SHP77 (cell line): ENCODE results near the gene PPARA.

Experiments used
- DNase-seq, 2 experiments: peaks; one replicate each; lab custom pipeline; 2025; lab: John Stamatoyannopoulos, UW

PPARA gene

GRCh38 chr22:46113910-46114517, 36.3 kb upstream of the PPARA start:
- no peak for DNase-seq

GRCh38 chr22:46114518-46115387, 35.6 kb upstream of the PPARA start:
- no peak for DNase-seq

GRCh38 chr22:46115388-46115678, 35.0 kb upstream of the PPARA start:
- no peak for DNase-seq

- no peak for DNase-seq
Observed at GRCh38 chr22:46115755-46116490, 34.4 kb upstream of the PPARA start.

GRCh38 chr22:46116491-46116958, 33.8 kb upstream of the PPARA start:
- peak; percentile 82 to 91 for DNase-seq

GRCh38 chr22:46117206-46118199, 32.8 kb upstream of the PPARA start:
- no peak for DNase-seq

- DNase-seq = no peak
Observed at GRCh38 chr22:46119093-46119728, 31.1 kb upstream of the PPARA start.

GRCh38 chr22:46119729-46120419, 30.5 kb upstream of the PPARA start:
- no peak for DNase-seq

GRCh38 chr22:46120420-46120737, 29.9 kb upstream of the PPARA start:
- DNase-seq = no peak

GRCh38 chr22:46121079-46121478, 29.2 kb upstream of the PPARA start:
- DNase-seq = no peak

- DNase-seq = no peak
Observed at GRCh38 chr22:46121523-46122287, 28.6 kb upstream of the PPARA start.

- DNase-seq = peak; percentile 52 to 69
Observed at GRCh38 chr22:46122511-46122971, 27.8 kb upstream of the PPARA start.

- DNase-seq = no peak
Observed at GRCh38 chr22:46122980-46123693, 27.2 kb upstream of the PPARA start.

GRCh38 chr22:46123694-46124382, 26.5 kb upstream of the PPARA start:
- no peak for DNase-seq

GRCh38 chr22:46124383-46125144, 25.8 kb upstream of the PPARA start:
- DNase-seq = no peak

GRCh38 chr22:46125311-46125710, 25.0 kb upstream of the PPARA start:
- no peak for DNase-seq

- DNase-seq = no peak
Observed at GRCh38 chr22:46125816-46126765, 24.2 kb upstream of the PPARA start.
